Neural progenitor cell (in vitro differentiated cells): Measurements from ENCODE around the gene PTPRN2.

Experiments used
- CTCF ChIP-seq: fragments of 200-600 bp; sonication (generic); IDR thresholded peaks from 2 replicates; pipeline ENCODE4 v1.5.1; 2017; ENCODE audit warnings: antibody characterized with exemption, mild to moderate bottlenecking
- EZH2 ChIP-seq: fragments of 200-600 bp; sonication (generic); IDR thresholded peaks from 2 replicates; pipeline ENCODE4 v1.6.1; 2017; ENCODE audit warnings: antibody characterized with exemption, mild to moderate bottlenecking, moderate library complexity
- EZH2phosphoT487 ChIP-seq: fragments of 200-600 bp; sonication (generic); IDR thresholded peaks from 2 replicates; pipeline ENCODE4 v1.6.1; 2017; ENCODE audit warnings: antibody characterized with exemption

- TF ChIP-seq CTCF (no peak), EZH2 (no peak), EZH2phosphoT487 (no peak)
Observed at GRCh38 chr7:158127241-158127640, 460.4 kb downstream of the PTPRN2 start.
